ENCODE measurements around the gene FGF4.

The FGF4 gene

DNA sequence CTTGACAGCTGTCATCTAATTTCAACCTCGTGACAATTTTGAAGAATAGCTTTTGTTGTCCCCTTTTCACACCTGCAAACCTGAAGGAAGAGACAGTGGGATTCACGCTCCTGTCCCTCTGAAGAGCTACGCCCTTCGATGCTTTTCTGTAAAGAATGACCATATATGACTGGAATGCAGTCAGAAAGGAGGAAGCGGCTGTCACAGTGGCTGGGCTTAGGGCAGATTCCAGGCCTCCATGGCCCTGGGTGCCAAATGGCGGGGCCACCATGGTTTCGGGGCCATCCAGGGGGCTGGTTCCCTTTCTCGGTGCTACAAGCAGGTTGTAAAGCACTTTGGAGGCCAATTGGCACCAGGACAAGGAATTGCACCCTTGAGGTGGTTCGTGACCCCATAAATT is 49.1 kb downstream of the FGF4 start:
- TF ChIP-seq, protein P1, sequence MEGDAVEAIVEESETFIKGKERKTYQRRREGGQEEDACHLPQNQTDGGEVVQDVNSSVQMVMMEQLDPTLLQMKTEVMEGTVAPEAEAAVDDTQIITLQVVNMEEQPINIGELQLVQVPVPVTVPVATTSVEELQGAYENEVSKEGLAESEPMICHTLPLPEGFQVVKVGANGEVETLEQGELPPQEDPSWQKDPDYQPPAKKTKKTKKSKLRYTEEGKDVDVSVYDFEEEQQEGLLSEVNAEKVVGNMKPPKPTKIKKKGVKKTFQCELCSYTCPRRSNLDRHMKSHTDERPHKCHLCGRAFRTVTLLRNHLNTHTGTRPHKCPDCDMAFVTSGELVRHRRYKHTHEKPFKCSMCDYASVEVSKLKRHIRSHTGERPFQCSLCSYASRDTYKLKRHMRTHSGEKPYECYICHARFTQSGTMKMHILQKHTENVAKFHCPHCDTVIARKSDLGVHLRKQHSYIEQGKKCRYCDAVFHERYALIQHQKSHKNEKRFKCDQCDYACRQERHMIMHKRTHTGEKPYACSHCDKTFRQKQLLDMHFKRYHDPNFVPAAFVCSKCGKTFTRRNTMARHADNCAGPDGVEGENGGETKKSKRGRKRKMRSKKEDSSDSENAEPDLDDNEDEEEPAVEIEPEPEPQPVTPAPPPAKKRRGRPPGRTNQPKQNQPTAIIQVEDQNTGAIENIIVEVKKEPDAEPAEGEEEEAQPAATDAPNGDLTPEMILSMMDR (IDR thresholded peaks at IDR 0.05; ENCODE audit: unreplicated experiment in 3 of 3), result no peak
- H3K4me3 Mint-ChIP-seq, result no peak overlapping the region
- H3K4me1 Mint-ChIP-seq, result no peaks in the 10 kb centered on the region
- no peak overlapping the region for H3K27ac Mint-ChIP-seq
- H3K36me3 Mint-ChIP-seq (ENCODE audit: low read depth), result no peaks in the 10 kb centered on the region
- H3K9me3 Mint-ChIP-seq, result no peaks in the 10 kb centered on the region
- H3K27me3 Mint-ChIP-seq (ENCODE audit: low read depth), result peaks cover 72% of the 10 kb centered on the region

DNA sequence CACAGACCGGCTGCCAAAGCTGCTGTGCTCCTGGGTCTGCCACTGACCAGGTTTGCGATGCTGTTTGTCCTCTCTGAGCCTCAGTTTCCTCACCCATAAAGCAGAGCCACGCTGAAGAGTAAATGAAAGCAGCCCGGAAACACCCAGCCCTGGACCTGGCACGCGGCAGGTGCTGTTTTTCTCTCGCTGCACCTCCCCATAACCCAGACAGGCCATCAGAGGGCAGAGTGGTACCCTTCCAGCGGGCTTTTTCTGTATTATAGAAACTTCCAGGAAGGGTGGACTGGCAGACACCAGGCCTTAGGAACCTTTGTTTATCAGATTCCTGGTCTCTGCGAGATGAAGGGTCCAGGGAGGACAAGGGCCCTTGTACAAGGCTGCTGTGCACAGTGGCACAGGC is 53.4 kb downstream of the FGF4 start:
- no peaks in the 10 kb centered on the region for H3K36me3 Mint-ChIP-seq (ENCODE audit: low read depth)
- H3K4me3 Mint-ChIP-seq, result no peak overlapping the region
- H3K4me1 Mint-ChIP-seq, result no peaks in the 10 kb centered on the region
- TF ChIP-seq, protein P1 (IDR thresholded peaks at IDR 0.05; ENCODE audit: unreplicated experiment in 3 of 3), result no peak
- no peaks in the 10 kb centered on the region for H3K9me3 Mint-ChIP-seq
- H3K27me3 Mint-ChIP-seq (ENCODE audit: low read depth), result peaks cover 91% of the 10 kb centered on the region
- H3K27ac Mint-ChIP-seq, result no peak overlapping the region

DNA sequence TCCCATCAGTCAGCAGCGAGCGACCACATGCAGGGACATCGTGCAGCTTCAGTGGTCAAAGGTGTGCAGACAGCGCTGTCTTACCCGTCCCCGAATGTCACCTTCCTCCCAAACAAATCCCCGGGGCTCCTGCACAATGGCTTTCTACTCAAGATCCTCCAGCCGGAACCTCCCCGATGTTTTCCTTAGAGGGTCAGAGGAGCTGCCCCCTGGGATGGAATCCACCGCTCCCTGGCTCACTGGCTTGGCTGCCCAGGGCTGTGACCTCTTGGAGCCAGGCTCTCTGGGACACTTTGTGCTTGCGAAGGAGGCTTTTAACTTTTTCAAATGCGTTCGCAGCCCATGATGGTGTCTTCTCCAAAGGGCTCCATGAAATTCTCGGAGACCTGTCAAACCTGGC is 54.0 kb downstream of the FGF4 start:
- Mint-ChIP-seq H3K4me3 (no peak overlapping the region), H3K27me3 (ENCODE audit: low read depth) (peaks cover 86% of the 10 kb centered on the region), H3K9me3 (no peaks in the 10 kb centered on the region), H3K27ac (no peak overlapping the region), H3K36me3 (ENCODE audit: low read depth) (no peaks in the 10 kb centered on the region), H3K4me1 (no peaks in the 10 kb centered on the region)
- TF ChIP-seq, protein P1 (IDR thresholded peaks at IDR 0.05; ENCODE audit: unreplicated experiment in 3 of 3), result no peak

Data from nephron (organoid).